ENCODE data around the gene CFHR2. TPM values are rescaled to one million over a fixed set of nuclear protein-coding genes. Genes with fewer than 3 reads are reported as not detected.
"Not testable (repeated sequence)": the region's sequence is repeated elsewhere in the genome, so short reads cannot be mapped to it uniquely, and the experiment has no call there.

Gene CFHR2
- total RNA-seq, 4 donors from 2014 or later, result not detected

DNA sequence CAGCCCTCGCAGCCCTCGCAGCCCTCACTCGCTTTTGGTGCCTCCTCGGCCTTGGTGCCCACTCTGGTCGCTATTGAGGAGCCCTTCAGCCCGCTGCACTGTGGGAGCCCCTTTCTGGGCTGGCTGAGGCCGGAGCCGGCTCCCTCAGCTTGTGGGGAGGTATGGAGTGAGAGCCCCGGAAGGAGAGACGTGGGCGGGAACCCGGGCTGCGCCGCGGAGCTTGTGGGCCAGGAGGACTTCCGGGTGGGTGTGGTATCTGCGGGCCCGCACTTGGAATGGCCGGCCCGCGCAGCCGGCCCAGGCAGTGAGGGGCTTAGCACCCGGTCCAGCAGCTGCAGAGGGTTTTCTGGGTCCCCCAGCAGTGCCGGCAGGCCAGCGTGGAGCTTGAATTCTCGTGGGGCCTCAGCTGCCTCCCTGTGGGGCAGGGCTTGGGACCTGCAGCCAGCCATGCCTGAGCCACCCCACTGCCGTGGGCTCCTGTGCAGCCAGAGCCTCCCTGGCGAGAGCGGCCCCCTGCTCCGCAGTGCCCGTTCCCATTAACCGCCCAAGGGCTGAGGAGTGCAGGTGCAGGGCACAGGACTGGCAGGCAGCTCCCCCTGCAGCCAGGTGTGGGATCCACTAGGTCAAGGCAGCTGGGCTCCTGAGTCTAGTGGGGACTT, 9.9 kb upstream of the CFHR2 start:
- TF ChIP-seq EP300 (IDR thresholded peaks at IDR 0.05), result no peak
- TF ChIP-seq, protein P1, sequence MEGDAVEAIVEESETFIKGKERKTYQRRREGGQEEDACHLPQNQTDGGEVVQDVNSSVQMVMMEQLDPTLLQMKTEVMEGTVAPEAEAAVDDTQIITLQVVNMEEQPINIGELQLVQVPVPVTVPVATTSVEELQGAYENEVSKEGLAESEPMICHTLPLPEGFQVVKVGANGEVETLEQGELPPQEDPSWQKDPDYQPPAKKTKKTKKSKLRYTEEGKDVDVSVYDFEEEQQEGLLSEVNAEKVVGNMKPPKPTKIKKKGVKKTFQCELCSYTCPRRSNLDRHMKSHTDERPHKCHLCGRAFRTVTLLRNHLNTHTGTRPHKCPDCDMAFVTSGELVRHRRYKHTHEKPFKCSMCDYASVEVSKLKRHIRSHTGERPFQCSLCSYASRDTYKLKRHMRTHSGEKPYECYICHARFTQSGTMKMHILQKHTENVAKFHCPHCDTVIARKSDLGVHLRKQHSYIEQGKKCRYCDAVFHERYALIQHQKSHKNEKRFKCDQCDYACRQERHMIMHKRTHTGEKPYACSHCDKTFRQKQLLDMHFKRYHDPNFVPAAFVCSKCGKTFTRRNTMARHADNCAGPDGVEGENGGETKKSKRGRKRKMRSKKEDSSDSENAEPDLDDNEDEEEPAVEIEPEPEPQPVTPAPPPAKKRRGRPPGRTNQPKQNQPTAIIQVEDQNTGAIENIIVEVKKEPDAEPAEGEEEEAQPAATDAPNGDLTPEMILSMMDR (IDR thresholded peaks at IDR 0.05), result no peak
- TF ChIP-seq POLR2A (IDR thresholded peaks at IDR 0.05), result no peak
- Histone ChIP-seq H3K9me3 (no peaks in the 10 kb centered on the region), H3K27ac (no peak overlapping the region), H3K4me3 (no peak overlapping the region), H3K27me3 (no peaks in the 10 kb centered on the region), H3K4me1 (no peaks in the 10 kb centered on the region), H3K36me3 (no peaks in the 10 kb centered on the region)
- WGBS, 2 donors, result 91 to 93% methylated on average over 6 to 32 of the region's 32 CpGs
- no peak for DNase-seq (ENCODE audit: low spot score in 2 of 2)

DNA sequence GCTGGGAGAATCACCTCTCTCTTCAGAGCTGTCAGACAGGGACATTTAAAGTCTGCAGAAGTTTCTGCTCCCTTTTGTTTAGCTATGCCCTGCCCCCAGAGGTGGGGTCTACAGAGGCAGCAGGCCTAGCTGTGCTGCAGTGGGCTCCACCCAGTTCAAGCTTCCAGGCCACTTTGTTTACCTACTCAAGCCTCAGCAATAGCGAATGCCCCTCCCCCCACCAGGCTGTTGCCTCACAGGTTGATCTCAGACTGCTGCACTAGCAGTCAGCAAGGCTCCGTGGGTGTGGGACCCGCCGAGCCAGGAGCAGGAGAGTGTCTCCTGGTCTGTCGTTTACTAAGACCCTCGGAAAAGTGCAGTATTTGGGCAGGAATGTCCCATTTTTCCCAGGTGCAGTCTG, 2.1 kb upstream of the CFHR2 start:
- not testable (repeated sequence) for H3K27ac ChIP-seq; H3K4me1 ChIP-seq; H3K27me3 ChIP-seq; DNase-seq (ENCODE audit: low spot score in 2 of 2); H3K4me3 ChIP-seq; H3K9me3 ChIP-seq; H3K36me3 ChIP-seq
- 77 to 94% methylated on average over 6 of the region's 6 CpGs for WGBS, 2 donors

DNA sequence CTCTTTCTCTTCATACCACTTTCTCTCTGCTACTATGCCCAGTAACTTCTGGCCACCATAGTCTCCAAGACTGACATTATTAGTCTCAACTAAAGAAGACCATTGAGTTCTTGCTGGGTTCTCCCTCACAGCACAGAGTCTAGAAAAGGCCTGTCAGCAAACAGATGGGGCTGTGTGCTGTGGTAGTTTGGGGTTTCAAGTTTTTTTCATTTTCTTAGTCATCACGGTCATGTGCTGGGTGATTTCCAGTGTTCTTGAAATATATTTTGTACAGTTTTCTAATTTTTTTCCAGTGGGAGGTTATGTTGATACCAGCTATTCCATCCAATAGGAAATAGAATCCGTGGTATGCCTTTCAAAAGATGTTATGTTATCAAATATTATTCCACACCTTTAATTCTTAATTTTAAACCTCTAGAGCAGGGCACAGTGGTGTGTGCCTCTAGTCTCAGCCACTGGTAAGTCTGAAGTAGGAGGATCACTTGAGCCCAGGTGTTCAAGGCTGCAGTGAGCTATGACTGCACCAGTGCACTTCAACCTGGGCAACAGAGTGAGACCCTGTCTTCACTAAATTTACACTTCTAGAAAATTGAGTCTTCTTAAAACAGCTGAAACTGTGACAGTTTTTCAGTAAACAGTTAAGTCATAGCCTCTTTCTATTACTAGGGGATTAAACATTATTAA, 8.3 kb downstream of the CFHR2 start:
- H3K27ac ChIP-seq, result no peak overlapping the region
- H3K27me3 ChIP-seq, result no peaks in the 10 kb centered on the region
- no peaks in the 10 kb centered on the region for H3K9me3 ChIP-seq
- no peak for DNase-seq (ENCODE audit: low spot score in 2 of 2)
- H3K4me1 ChIP-seq, result no peaks in the 10 kb centered on the region
- H3K36me3 ChIP-seq, result no peaks in the 10 kb centered on the region
- WGBS, 2 donors, result 56 to 71% methylated on average over 2 of the region's 2 CpGs
- no peak overlapping the region for H3K4me3 ChIP-seq
- TF ChIP-seq, protein P1 (IDR thresholded peaks at IDR 0.05), result no peak
- TF ChIP-seq EP300 (IDR thresholded peaks at IDR 0.05), result no peak
- TF ChIP-seq POLR2A (IDR thresholded peaks at IDR 0.05), result no peak

DNA sequence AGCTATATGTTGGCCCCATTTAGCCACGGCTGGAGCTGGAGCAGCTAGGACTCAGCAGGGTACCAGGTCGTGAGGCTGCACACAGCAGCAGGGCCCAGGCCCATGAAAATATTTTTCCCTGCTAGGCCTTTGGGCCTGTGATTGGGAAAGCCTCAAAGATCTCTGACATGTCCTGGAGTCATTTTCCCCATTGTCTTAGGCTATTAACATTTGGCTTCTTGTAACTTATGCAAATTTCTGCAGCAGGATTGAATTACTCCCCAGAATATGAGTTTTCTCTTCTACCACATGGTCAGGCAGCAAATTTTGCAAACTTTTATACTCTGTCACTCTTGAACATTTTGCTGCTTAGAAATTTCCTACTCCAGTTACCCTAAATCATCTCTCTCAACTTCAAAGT, 11.2 kb downstream of the CFHR2 start:
- no peak overlapping the region for H3K4me3 ChIP-seq
- DNase-seq (ENCODE audit: low spot score in 2 of 2), result no peak
- no peaks in the 10 kb centered on the region for H3K36me3 ChIP-seq
- no peak overlapping the region for H3K27ac ChIP-seq
- WGBS, 2 donors, result 48 to 67% methylated on average over 2 of the region's 2 CpGs
- no peaks in the 10 kb centered on the region for H3K27me3 ChIP-seq
- no peaks in the 10 kb centered on the region for H3K9me3 ChIP-seq
- TF ChIP-seq, protein P1 (IDR thresholded peaks at IDR 0.05), result no peak
- TF ChIP-seq POLR2A (IDR thresholded peaks at IDR 0.05) (no peak), EP300 (IDR thresholded peaks at IDR 0.05) (no peak)
- no peaks in the 10 kb centered on the region for H3K4me1 ChIP-seq

DNA sequence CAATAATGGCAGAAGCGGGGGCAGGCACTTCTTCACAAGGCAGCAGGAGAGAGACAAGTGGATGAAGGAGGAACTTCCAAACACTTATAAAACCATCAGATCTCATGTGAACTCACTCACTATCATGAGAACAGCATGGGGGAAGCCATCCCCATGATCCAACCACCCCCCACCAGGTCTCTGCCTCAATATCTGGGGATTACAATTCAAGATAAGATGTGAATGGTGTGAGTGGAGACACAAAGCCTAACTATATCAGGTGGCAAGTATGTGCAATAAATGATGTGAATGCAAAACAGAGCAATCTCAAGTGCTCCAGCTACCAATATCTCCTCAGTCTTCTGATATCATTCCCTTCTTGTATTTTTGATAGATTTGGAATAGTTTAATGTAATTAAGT, 12.4 kb downstream of the CFHR2 start:
- Histone ChIP-seq H3K27me3 (no peaks in the 10 kb centered on the region), H3K27ac (no peak overlapping the region), H3K9me3 (no peaks in the 10 kb centered on the region), H3K4me3 (no peak overlapping the region), H3K4me1 (no peaks in the 10 kb centered on the region), H3K36me3 (no peaks in the 10 kb centered on the region)
- DNase-seq (ENCODE audit: low spot score in 2 of 2), result no peak
- TF ChIP-seq EP300 (IDR thresholded peaks at IDR 0.05) (no peak), POLR2A (IDR thresholded peaks at IDR 0.05) (no peak)
- TF ChIP-seq, protein P1 (IDR thresholded peaks at IDR 0.05), result no peak
- whole genome bisulfite sequencing, 2 donors, result 100% methylated on average over 1 of the region's 1 CpG

All from tibial nerve (tissue), 4 donors.